ENCODE measurements around the gene EIF3B.

The EIF3B gene

GRCh38 chr7:2421943-2422310 lies 67.3 kb downstream of the EIF3B start:
- in situ Hi-C loops (cut with MboI; ENCODE audit: low sequenced_read_pairs) = no loop called here

- in situ Hi-C loops (cut with MboI; ENCODE audit: low sequenced_read_pairs) = no loop called here
Measured at GRCh38 chr7:2425749-2426148, 71.1 kb downstream of the EIF3B start.

Measured in HL-60/S4 (cell line).